Panc1 (cell line): ENCODE measurements around the gene ACP3.

Experiments used
- TF ChIP-seq, protein P1 (sequence below), 2 experiments: IDR thresholded peaks; 2 replicates each; pipeline ENCODE4 v1.6.1; 2011 to 2012; ENCODE audit warnings: low read depth in 2 of 2, control low read depth in 1 of 2, low read length in 1 of 2, mild to moderate bottlenecking in 1 of 2, moderate library complexity in 1 of 2; ENCODE audit not compliant: insufficient read depth in 1 of 2
- TF ChIP-seq, protein P2 (sequence below): fragments of 450-650 bp; IDR thresholded peaks from 2 replicates; pipeline ENCODE4 v1.5.1; 2017; ENCODE audit warnings: mild to moderate bottlenecking

DNA sequence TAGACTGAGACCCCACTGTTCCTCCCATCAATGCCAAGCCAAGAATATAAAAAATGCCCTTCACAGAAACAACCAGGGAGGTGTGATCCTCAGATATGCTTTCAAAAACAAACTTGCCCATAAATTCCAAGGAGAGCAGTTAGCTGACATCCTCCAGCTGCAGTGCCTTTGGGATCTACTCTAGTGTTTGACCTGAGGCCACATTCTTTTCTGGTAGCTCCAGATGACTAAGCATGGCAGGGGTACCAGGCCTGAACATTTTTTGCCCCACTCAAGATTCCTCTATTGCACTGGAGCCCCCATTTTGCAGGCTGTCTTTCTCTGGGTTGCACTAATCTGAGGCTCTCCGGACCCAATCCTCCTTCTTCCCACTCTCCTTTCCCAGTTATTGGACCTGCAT is 27.9 kb upstream of the ACP3 start:
- TF ChIP-seq, protein P1, sequence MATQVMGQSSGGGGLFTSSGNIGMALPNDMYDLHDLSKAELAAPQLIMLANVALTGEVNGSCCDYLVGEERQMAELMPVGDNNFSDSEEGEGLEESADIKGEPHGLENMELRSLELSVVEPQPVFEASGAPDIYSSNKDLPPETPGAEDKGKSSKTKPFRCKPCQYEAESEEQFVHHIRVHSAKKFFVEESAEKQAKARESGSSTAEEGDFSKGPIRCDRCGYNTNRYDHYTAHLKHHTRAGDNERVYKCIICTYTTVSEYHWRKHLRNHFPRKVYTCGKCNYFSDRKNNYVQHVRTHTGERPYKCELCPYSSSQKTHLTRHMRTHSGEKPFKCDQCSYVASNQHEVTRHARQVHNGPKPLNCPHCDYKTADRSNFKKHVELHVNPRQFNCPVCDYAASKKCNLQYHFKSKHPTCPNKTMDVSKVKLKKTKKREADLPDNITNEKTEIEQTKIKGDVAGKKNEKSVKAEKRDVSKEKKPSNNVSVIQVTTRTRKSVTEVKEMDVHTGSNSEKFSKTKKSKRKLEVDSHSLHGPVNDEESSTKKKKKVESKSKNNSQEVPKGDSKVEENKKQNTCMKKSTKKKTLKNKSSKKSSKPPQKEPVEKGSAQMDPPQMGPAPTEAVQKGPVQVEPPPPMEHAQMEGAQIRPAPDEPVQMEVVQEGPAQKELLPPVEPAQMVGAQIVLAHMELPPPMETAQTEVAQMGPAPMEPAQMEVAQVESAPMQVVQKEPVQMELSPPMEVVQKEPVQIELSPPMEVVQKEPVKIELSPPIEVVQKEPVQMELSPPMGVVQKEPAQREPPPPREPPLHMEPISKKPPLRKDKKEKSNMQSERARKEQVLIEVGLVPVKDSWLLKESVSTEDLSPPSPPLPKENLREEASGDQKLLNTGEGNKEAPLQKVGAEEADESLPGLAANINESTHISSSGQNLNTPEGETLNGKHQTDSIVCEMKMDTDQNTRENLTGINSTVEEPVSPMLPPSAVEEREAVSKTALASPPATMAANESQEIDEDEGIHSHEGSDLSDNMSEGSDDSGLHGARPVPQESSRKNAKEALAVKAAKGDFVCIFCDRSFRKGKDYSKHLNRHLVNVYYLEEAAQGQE (IDR thresholded peaks at IDR 0.05; ENCODE audit: insufficient read depth in 1 of 2, low read depth in 2 of 2, low read length in 1 of 2): no peak
- TF ChIP-seq, protein P2, sequence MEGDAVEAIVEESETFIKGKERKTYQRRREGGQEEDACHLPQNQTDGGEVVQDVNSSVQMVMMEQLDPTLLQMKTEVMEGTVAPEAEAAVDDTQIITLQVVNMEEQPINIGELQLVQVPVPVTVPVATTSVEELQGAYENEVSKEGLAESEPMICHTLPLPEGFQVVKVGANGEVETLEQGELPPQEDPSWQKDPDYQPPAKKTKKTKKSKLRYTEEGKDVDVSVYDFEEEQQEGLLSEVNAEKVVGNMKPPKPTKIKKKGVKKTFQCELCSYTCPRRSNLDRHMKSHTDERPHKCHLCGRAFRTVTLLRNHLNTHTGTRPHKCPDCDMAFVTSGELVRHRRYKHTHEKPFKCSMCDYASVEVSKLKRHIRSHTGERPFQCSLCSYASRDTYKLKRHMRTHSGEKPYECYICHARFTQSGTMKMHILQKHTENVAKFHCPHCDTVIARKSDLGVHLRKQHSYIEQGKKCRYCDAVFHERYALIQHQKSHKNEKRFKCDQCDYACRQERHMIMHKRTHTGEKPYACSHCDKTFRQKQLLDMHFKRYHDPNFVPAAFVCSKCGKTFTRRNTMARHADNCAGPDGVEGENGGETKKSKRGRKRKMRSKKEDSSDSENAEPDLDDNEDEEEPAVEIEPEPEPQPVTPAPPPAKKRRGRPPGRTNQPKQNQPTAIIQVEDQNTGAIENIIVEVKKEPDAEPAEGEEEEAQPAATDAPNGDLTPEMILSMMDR: no peak
